ENCODE data around the gene TRIM58.

GRCh38 chr1:247833601-247834000, 23.4 kb upstream of the TRIM58 start:
- TF ChIP-seq CTCF (conservative IDR thresholded peaks at IDR 0.05; ENCODE audit: low read depth, low read length) (no peak), EZH2 (IDR thresholded peaks at IDR 0.05; ENCODE audit: borderline replicate concordance, low read depth, low read length, poor library complexity, severe bottlenecking) (no peak)
